ENCODE data around the gene WDR4. TPM values are rescaled to one million over a fixed set of nuclear protein-coding genes. Genes with fewer than 3 reads are reported as not detected.
A peak's percentile ranks its signal among the peaks of the same experiment; 100 is the strongest.

WDR4 gene
- total and polyA plus RNA-seq, 9 of the 15 experiments (the other 6 are each of a cell fraction or from before 2014, with no cell fraction given) = 5.4 to 95.4 (median 32.1) TPM

DNA sequence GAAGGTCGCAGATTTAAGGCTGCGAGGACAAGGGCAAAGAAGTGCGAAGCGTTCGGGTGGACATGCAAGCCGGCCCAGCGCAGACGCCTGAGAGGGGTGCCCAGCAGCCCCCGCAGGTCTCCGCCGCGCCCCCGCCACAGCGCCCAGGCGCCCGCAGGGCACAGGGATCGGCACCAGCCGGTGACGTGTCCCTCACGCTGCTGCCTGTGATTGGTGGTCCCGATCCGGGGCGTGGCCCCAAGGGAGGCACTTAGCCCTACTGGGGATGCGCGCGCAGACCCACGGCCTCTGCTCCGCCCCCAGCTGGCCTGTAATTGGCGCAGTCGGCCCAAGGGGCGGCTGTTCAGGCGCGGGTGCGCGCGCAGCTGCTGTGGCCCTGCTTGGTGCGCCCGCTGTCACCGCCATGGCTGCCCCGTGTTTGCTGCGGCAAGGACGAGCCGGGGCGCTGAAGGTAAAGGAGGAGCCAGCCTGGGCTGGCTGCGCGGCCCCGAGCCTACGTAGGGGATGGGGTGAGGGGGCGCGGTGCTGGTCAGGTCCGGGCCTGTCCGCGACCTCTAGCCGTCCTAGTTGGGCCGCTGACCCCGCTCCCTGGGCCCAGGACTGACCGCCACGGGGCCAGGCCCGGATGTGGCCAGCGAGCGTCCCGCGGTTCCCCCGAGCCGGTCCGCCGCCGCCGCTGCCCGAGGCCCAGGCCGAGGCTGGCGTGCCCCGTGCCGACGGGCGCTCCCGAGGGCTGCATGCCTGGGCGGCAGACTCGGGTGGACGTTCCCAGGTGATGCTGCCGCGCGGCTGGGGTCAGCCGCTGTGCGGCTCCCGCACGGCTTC lies 13.8 kb upstream of the WDR4 start, which contains the start of gene NDUFV3 (continued):
- TF ChIP-seq GATAD2A (IDR thresholded peaks at IDR 0.05) = no peak; the same call in 1 of the 2 replicates
- TF ChIP-seq, protein P1, sequence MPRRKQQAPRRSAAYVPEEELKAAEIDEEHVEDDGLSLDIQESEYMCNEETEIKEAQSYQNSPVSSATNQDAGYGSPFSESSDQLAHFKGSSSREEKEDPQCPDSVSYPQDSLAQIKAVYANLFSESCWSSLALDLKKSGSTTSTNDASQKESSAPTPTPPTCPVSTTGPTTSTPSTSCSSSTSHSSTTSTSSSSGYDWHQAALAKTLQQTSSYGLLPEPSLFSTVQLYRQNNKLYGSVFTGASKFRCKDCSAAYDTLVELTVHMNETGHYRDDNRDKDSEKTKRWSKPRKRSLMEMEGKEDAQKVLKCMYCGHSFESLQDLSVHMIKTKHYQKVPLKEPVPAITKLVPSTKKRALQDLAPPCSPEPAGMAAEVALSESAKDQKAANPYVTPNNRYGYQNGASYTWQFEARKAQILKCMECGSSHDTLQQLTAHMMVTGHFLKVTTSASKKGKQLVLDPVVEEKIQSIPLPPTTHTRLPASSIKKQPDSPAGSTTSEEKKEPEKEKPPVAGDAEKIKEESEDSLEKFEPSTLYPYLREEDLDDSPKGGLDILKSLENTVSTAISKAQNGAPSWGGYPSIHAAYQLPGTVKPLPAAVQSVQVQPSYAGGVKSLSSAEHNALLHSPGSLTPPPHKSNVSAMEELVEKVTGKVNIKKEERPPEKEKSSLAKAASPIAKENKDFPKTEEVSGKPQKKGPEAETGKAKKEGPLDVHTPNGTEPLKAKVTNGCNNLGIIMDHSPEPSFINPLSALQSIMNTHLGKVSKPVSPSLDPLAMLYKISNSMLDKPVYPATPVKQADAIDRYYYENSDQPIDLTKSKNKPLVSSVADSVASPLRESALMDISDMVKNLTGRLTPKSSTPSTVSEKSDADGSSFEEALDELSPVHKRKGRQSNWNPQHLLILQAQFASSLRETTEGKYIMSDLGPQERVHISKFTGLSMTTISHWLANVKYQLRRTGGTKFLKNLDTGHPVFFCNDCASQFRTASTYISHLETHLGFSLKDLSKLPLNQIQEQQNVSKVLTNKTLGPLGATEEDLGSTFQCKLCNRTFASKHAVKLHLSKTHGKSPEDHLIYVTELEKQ (CRISPR knock-in tag; IDR thresholded peaks at IDR 0.05) = no peak
- peak; percentile 20 for TF ChIP-seq HCFC1 (IDR thresholded peaks at IDR 0.05; ENCODE audit: low read depth, low read length)
- TF ChIP-seq ZFX (CRISPR knock-in tag; IDR thresholded peaks at IDR 0.05) = peak; percentile 99
- TF ChIP-seq, protein P2, sequence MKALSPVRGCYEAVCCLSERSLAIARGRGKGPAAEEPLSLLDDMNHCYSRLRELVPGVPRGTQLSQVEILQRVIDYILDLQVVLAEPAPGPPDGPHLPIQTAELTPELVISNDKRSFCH (CRISPR knock-in tag; IDR thresholded peaks at IDR 0.05) = no peak
- TF ChIP-seq, protein P2 (tag; IDR thresholded peaks at IDR 0.05) = peak; percentile 89
- no peak for TF ChIP-seq CHD4 (IDR thresholded peaks at IDR 0.05; ENCODE audit: insufficient read depth, insufficient replicate concordance, low read depth, low read length, poor library complexity, severe bottlenecking)
- TF ChIP-seq, protein P3, sequence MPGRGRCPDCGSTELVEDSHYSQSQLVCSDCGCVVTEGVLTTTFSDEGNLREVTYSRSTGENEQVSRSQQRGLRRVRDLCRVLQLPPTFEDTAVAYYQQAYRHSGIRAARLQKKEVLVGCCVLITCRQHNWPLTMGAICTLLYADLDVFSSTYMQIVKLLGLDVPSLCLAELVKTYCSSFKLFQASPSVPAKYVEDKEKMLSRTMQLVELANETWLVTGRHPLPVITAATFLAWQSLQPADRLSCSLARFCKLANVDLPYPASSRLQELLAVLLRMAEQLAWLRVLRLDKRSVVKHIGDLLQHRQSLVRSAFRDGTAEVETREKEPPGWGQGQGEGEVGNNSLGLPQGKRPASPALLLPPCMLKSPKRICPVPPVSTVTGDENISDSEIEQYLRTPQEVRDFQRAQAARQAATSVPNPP (IDR thresholded peaks at IDR 0.05; ENCODE audit: borderline replicate concordance, insufficient read depth, insufficient read length) = no peak
- TF ChIP-seq, protein P4, sequence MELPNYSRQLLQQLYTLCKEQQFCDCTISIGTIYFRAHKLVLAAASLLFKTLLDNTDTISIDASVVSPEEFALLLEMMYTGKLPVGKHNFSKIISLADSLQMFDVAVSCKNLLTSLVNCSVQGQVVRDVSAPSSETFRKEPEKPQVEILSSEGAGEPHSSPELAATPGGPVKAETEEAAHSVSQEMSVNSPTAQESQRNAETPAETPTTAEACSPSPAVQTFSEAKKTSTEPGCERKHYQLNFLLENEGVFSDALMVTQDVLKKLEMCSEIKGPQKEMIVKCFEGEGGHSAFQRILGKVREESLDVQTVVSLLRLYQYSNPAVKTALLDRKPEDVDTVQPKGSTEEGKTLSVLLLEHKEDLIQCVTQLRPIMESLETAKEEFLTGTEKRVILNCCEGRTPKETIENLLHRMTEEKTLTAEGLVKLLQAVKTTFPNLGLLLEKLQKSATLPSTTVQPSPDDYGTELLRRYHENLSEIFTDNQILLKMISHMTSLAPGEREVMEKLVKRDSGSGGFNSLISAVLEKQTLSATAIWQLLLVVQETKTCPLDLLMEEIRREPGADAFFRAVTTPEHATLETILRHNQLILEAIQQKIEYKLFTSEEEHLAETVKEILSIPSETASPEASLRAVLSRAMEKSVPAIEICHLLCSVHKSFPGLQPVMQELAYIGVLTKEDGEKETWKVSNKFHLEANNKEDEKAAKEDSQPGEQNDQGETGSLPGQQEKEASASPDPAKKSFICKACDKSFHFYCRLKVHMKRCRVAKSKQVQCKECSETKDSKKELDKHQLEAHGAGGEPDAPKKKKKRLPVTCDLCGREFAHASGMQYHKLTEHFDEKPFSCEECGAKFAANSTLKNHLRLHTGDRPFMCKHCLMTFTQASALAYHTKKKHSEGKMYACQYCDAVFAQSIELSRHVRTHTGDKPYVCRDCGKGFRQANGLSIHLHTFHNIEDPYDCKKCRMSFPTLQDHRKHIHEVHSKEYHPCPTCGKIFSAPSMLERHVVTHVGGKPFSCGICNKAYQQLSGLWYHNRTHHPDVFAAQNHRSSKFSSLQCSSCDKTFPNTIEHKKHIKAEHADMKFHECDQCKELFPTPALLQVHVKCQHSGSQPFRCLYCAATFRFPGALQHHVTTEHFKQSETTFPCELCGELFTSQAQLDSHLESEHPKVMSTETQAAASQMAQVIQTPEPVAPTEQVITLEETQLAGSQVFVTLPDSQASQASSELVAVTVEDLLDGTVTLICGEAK (IDR thresholded peaks at IDR 0.05) = no peak
- TF ChIP-seq, protein P4 (CRISPR knock-in tag; IDR thresholded peaks at IDR 0.05) = no peak
- no peak for TF ChIP-seq PPARD (CRISPR knock-in tag; IDR thresholded peaks at IDR 0.05)
- TF ChIP-seq HNRNPUL1 (IDR thresholded peaks at IDR 0.05; ENCODE audit: low read length) = no peak
- TF ChIP-seq ZNF586 (CRISPR knock-in tag; conservative IDR thresholded peaks at IDR 0.05) = no peak
